HCT116 (cell line): ENCODE measurements around the gene BRINP2. TPM values are rescaled to one million over a fixed set of nuclear protein-coding genes. Genes with fewer than 3 reads are reported as not detected.

Experiments
- ATAC-seq: fragments of 200-7000 bp; cut with Tn5 transposase; 2 replicates; pipeline ENCODE4 v1.9.1; 2020; ENCODE audit warnings: mild to moderate bottlenecking, moderate library complexity
- BruUV-seq: library from RNA; stranded (reverse); fragments of 400-500 nt; replicated peaks from 2 replicates; lab custom pipeline; 2021; lab: Mats Ljungman, UMichigan
- CTCF ChIA-PET: fragments of 300-600 bp; sonication (Branson Sonifier 250); formaldehyde crosslinking; loops from one replicate; lab custom pipeline; 2021; ENCODE audit warnings: antibody characterized with exemption; lab: Charles Lee
- POLR2A ChIA-PET: fragments of 300-600, 350-600 bp; sonication (Branson Sonifier 250); formaldehyde crosslinking; loops from one replicate; lab custom pipeline; 2021; ENCODE audit warnings: antibody characterized with exemption; lab: Charles Lee
- RAD21 ChIA-PET, 2 experiments: fragments of 300-600 bp; sonication (Branson Sonifier 250); formaldehyde crosslinking; loops; one replicate each; lab custom pipeline; 2023; ENCODE audit warnings: low total read pairs in 2 of 2; ENCODE audit not compliant: uncharacterized antibody in 2 of 2, unreplicated experiment in 2 of 2, low non-redundant PET in 1 of 2; lab: Charles Lee
- DNase-seq: peaks from one replicate; pipeline ENCODE4 v3.0.0-alpha.2; 2010; ENCODE audit warnings: low read depth, low spot score
- H2AFZ ChIP-seq: fragments of 200-600 bp; shearing (Covaris generic), sonication (generic); 2 replicates; pipeline ENCODE4 v1.6.1; 2017; ENCODE audit warnings: low read depth, mixed run types, mixed read lengths, antibody characterized with exemption, low read length; ENCODE audit not compliant: poor library complexity, severe bottlenecking
- H3K27ac ChIP-seq: 2 replicates; pipeline ENCODE4 v1.5.1; 2012; ENCODE audit warnings: low read depth, low read length
- H3K27me3 ChIP-seq: fragments of 200-600 bp; sonication (generic); 2 replicates; pipeline ENCODE4 v1.6.1; 2016; ENCODE audit warnings: mixed run types, low read length, mixed read lengths; ENCODE audit not compliant: insufficient read depth
- H3K36me3 ChIP-seq, 2 experiments: fragments of 200-500 bp in 1 of 2; fragments of 200-600 bp in 1 of 2; sonication (Bioruptor generic) in 1 of 2; sonication (generic) in 1 of 2; 2 replicates each; pipeline versions ENCODE4 v1.5.1 to v1.6.1; 2014 to 2016; ENCODE audit warnings: low read length in 2 of 2, inconsistent platforms in 1 of 2, mixed read lengths in 1 of 2, mixed run types in 1 of 2; ENCODE audit not compliant: insufficient read depth in 2 of 2, control insufficient read depth in 1 of 2
- H3K4me1 ChIP-seq, 2 experiments: fragments of 200-600 bp in 1 of 2; sonication (generic) in 1 of 2; 2 replicates each; pipeline versions ENCODE4 v1.5.1 to v1.6.1; 2012 to 2017; ENCODE audit warnings: low read length in 2 of 2, inconsistent platforms in 1 of 2, mild to moderate bottlenecking in 1 of 2, mixed read lengths in 1 of 2, mixed run types in 1 of 2, moderate library complexity in 1 of 2; ENCODE audit not compliant: insufficient read depth in 2 of 2, control insufficient read depth in 1 of 2
- H3K4me2 ChIP-seq: fragments of 200-600 bp; sonication (generic); 2 replicates; pipeline ENCODE4 v1.6.1; 2017; ENCODE audit warnings: mixed run types, low read length, mixed read lengths
- H3K4me3 ChIP-seq, 2 experiments: fragments of 200-600 bp in 1 of 2; sonication (generic) in 1 of 2; replicated peaks in 1 of 2; 2 replicates each; pipeline ENCODE4 v1.5.1; 2011 to 2016; ENCODE audit warnings: low read length in 2 of 2, control low read depth in 1 of 2, low read depth in 1 of 2, mild to moderate bottlenecking in 1 of 2, mixed read lengths in 1 of 2, mixed run types in 1 of 2
- H3K79me2 ChIP-seq: fragments of 200-600 bp; sonication (generic); 2 replicates; pipeline ENCODE4 v1.6.1; 2017; ENCODE audit warnings: mild to moderate bottlenecking, mixed run types, low read length, moderate library complexity, mixed read lengths; ENCODE audit not compliant: insufficient read depth
- H3K9ac ChIP-seq: fragments of 200-600 bp; sonication (generic); 2 replicates; pipeline ENCODE4 v1.6.1; 2016; ENCODE audit warnings: low read length, mixed read lengths
- H3K9me2 ChIP-seq: fragments of 200-600 bp; sonication (generic), shearing (Covaris generic); 2 replicates; pipeline ENCODE4 v1.6.1; 2017; ENCODE audit warnings: mixed run types, mild to moderate bottlenecking, moderate library complexity; ENCODE audit not compliant: insufficient read depth
- H3K9me3 ChIP-seq, 2 experiments: fragments of 200-500 bp in 1 of 2; fragments of 200-600 bp in 1 of 2; sonication (Bioruptor generic) in 1 of 2; sonication (generic) in 1 of 2; 2 replicates each; pipeline ENCODE4 v1.6.1; 2014 to 2017; ENCODE audit warnings: low read length in 2 of 2, mixed read lengths in 2 of 2, inconsistent platforms in 1 of 2, low read depth in 1 of 2, mild to moderate bottlenecking in 1 of 2, mixed run types in 1 of 2, moderate library complexity in 1 of 2; ENCODE audit not compliant: control insufficient read depth in 1 of 2, insufficient read depth in 1 of 2
- H4K20me1 ChIP-seq: fragments of 200-600 bp; sonication (generic), shearing (Covaris generic); 2 replicates; pipeline ENCODE4 v1.6.1; 2017; ENCODE audit warnings: mixed run types, mild to moderate bottlenecking, moderate library complexity; ENCODE audit not compliant: insufficient read depth
- CBX3 ChIP-seq: IDR thresholded peaks from 2 replicates; pipeline ENCODE4 v1.6.1; 2012; ENCODE audit warnings: low read depth
- EGR1 ChIP-seq: IDR thresholded peaks from 2 replicates; pipeline ENCODE4 v1.6.1; 2012; ENCODE audit warnings: low read depth
- EZH2 ChIP-seq: fragments of 200-600 bp; sonication (generic); IDR thresholded peaks from 2 replicates; pipeline ENCODE4 v1.6.1; 2017; ENCODE audit warnings: antibody characterized with exemption, mixed run types
- EZH2phosphoT487 ChIP-seq: fragments of 200-600 bp; IDR thresholded peaks from 2 replicates; pipeline ENCODE4 v1.6.1; 2018; ENCODE audit warnings: antibody characterized with exemption, borderline replicate concordance
- JUND ChIP-seq: IDR thresholded peaks from 2 replicates; pipeline ENCODE4 v1.6.1; 2012
- POLR2A ChIP-seq: IDR thresholded peaks from 2 replicates; pipeline ENCODE4 v1.7.0; 2011; ENCODE audit warnings: borderline replicate concordance; ENCODE audit not compliant: insufficient read depth, insufficient read length; ENCODE audit errors: extremely low read depth
- REST ChIP-seq: IDR thresholded peaks from 2 replicates; pipeline ENCODE4 v1.6.1; 2012; ENCODE audit warnings: low read depth
- SIN3A ChIP-seq: IDR thresholded peaks from 2 replicates; pipeline ENCODE4 v1.6.1; 2012; ENCODE audit warnings: low read depth
- SP1 ChIP-seq: IDR thresholded peaks from 2 replicates; pipeline ENCODE4 v1.6.1; 2012; ENCODE audit warnings: low read depth
- YY1 ChIP-seq: IDR thresholded peaks from 2 replicates; pipeline ENCODE4 v1.6.1; 2011; ENCODE audit warnings: low read length, low read depth, moderate library complexity, mild to moderate bottlenecking; ENCODE audit not compliant: insufficient replicate concordance; ENCODE audit errors: extremely low read depth
- ZBTB33 ChIP-seq: IDR thresholded peaks from 2 replicates; pipeline ENCODE4 v1.6.1; 2011; ENCODE audit warnings: mild to moderate bottlenecking, low read length, moderate library complexity; ENCODE audit not compliant: insufficient replicate concordance; ENCODE audit errors: extremely low read depth
- ZFX ChIP-seq: fragments of 450-650 bp; IDR thresholded peaks from 2 replicates; pipeline ENCODE4 v1.6.1; 2017
- ZNF274 ChIP-seq: fragments of 200-500 bp; sonication (Bioruptor generic); IDR thresholded peaks from 2 replicates; pipeline ENCODE4 v1.6.1; 2014; ENCODE audit warnings: mild to moderate bottlenecking, low read depth, low read length, inconsistent platforms
- intact Hi-C: fragments of 100-400 bp; cut with micrococcal nuclease; formaldehyde crosslinking; loops from 2 replicates; pipeline ENCODE4 v1.10.0; 2022
- total RNA-seq: library from RNA; stranded (reverse); gene quantifications from one replicate; pipeline ENCODE4 v1.2.1, GENCODE V29; 2021; ENCODE audit not compliant: unreplicated experiment

BRINP2 gene
- total RNA-seq, 1 experiment from 2014 or later: not detected

GRCh38 chr1:177164380-177165068 is 6.2 kb upstream of the BRINP2 start, which contains the start of gene ASTN1:
TSS of gene ASTN1 (minus strand) at chr1:177164712. CDS start at chr1:177164676, 36 bp downstream.
- no peaks in the 10 kb centered on the region for H3K4me1 ChIP-seq
- CTCF ChIA-PET: interaction anchor here (1.2 kb wide), 1 partner anchor 17 kb away, joined by 4 read pairs; no protein-coding TSS in a partner anchor
- no peak within 1 kb of the TSS for H3K4me3 ChIP-seq
- no peak within 1 kb of the TSS for H3K4me2 ChIP-seq
- no peaks in the 10 kb centered on the region for H3K36me3 ChIP-seq
- RAD21 ChIA-PET: no interaction called here
- POLR2A ChIA-PET: no interaction called here
- no peak within 1 kb of the TSS for H3K27ac ChIP-seq
- no peaks in the 10 kb centered on the region for H4K20me1 ChIP-seq
- intact Hi-C loops: no loop called here
- no peaks in the 10 kb centered on the region for H3K9me3 ChIP-seq
- peaks cover 12% of the 10 kb centered on the region; the same call in 1 of the 2 replicates for H3K27me3 ChIP-seq
- no TSS peak for BruUV-seq
- H3K79me2 ChIP-seq: no peaks in the 10 kb centered on the region
- H3K9me2 ChIP-seq: no peaks in the 10 kb centered on the region
- ATAC-seq (no peak), DNase-seq (no peak)
- TF ChIP-seq ZNF274 (no peak), SP1 (no peak), POLR2A (no peak), EZH2phosphoT487 (no peak), YY1 (no peak), SIN3A (no peak), EGR1 (no peak), ZFX (no peak)
- H3K9ac ChIP-seq: no peak within 1 kb of the TSS
- H2AFZ ChIP-seq: no peak within 1 kb of the TSS

GRCh38 chr1:177165069-177165439 is 5.7 kb upstream of the BRINP2 start:
- no peaks in the 10 kb centered on the region for H4K20me1 ChIP-seq
- DNase-seq (no peak), ATAC-seq (no peak)
- H3K4me3 ChIP-seq: no peak overlapping the region
- ChIA-PET POLR2A (no interaction called here), CTCF (no interaction called here), RAD21 (no interaction called here)
- no peaks in the 10 kb centered on the region for H3K9me3 ChIP-seq
- no TSS peak for BruUV-seq
- no peak overlapping the region for H2AFZ ChIP-seq
- H3K9me2 ChIP-seq: no peaks in the 10 kb centered on the region
- H3K4me2 ChIP-seq: no peak overlapping the region
- intact Hi-C loops: no loop called here
- H3K4me1 ChIP-seq: no peaks in the 10 kb centered on the region
- H3K36me3 ChIP-seq: no peaks in the 10 kb centered on the region
- no peaks in the 10 kb centered on the region for H3K79me2 ChIP-seq
- H3K9ac ChIP-seq: no peak overlapping the region
- no peak overlapping the region for H3K27ac ChIP-seq
- peaks cover 13% of the 10 kb centered on the region; the same call in 1 of the 2 replicates for H3K27me3 ChIP-seq
- TF ChIP-seq JUND (no peak), EZH2 (no peak), REST (no peak), ZBTB33 (no peak), EGR1 (no peak), CBX3 (no peak), POLR2A (no peak)
